Body of pancreas (tissue), 4 donors: ENCODE measurements around the gene CDK14.

Experiments used
- CTCF ChIP-seq, 7 experiments: fragments of 450-650 bp in 4 of 7; fragments of 200-600 bp in 3 of 7; sonication (generic) in 3 of 7; IDR thresholded peaks; one replicate each; pipeline ENCODE4 v1.5.1; 2016 to 2019; ENCODE audit warnings: antibody characterized with exemption in 7 of 7
- POLR2A ChIP-seq, 3 donors: fragments of 450-650 bp; IDR thresholded peaks; one replicate each; pipeline ENCODE4 v1.6.1; 2016; ENCODE audit warnings: antibody characterized with exemption in 3 of 3, mild to moderate bottlenecking in 2 of 3

DNA sequence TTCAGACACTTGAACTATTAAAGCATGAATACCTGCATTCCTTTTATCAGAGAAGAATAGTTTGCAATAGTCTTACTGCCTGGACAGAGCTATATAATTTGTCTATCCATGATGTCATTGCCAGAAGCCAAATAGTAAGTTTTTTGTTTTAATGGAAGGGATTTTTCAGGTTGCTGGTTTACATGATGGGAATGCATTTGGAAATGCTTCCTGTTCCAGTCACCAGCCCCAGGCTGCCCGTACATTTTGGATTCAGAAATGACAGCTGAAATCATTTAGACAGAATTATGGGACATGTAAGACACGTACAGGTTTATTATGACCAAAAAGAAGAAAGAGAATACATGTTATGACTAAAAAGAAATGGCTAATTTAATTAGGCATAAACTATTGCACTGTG, 293.1 kb downstream of the CDK14 start:
- TF ChIP-seq POLR2A (IDR thresholded peaks at IDR 0.05): no peak
- no peak for TF ChIP-seq CTCF (IDR thresholded peaks at IDR 0.05)
